ENCODE data around the gene AIFM3.

The AIFM3 gene

DNA sequence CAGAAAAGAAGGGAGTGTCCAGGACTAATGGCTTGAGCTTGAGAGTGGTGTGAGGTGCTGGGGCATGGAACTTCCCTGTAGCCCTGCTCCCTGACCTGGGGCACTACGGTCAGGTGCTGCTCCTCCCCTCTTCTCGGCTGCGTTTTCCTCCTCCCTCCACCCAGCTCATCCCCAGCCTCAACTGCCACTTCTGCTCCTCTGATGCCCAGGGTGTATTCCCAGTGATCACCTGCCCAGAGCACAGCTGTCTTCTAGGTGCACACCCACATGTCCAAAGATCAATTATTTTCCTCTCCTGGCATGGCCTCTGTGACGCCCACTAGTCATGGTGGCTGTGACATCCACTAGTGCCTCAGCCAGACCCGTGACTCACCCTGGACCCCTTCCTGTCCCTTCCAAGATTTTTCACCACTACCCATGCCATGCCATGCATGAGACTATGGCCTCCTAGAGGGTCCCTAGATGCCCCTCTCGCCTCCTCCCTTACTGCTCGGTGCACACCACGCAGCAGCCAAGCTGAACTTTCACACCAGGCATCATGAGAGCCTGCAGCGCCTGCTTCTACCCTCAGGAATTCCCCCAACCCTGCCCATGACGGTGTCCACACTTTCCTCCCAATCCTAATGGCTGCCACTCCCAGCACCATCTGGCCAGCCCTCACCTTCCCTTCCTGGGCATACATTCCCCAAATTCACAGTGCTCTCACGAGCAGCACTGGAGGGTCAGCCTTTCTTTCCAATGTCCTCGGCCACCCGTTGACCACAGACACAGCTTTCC, 49.8 kb downstream of the AIFM3 start:
- H3K36me3 ChIP-seq (ENCODE audit: control insufficient read depth, insufficient read depth, low read length) = no peaks in the 10 kb centered on the region
- no peak overlapping the region for H3K27ac ChIP-seq (ENCODE audit: insufficient read depth, low read length, poor library complexity, severe bottlenecking)
- DNase-seq = no peak
- H3K9me3 ChIP-seq (ENCODE audit: control insufficient read depth, low read length) = no peaks in the 10 kb centered on the region
- H3K4me3 ChIP-seq (ENCODE audit: insufficient read depth, low read depth, low read length, poor library complexity, severe bottlenecking) = no peak overlapping the region
- H3K4me1 ChIP-seq (ENCODE audit: control insufficient read depth, insufficient read depth, low read length, poor library complexity, severe bottlenecking) = peaks cover 9% of the 10 kb centered on the region
- no peaks in the 10 kb centered on the region for H3K27me3 ChIP-seq (replicated peaks; ENCODE audit: control insufficient read depth, insufficient read depth, low read length, poor library complexity, severe bottlenecking)

- no peaks in the 10 kb centered on the region for H3K27me3 ChIP-seq (replicated peaks; ENCODE audit: control insufficient read depth, insufficient read depth, low read length, poor library complexity, severe bottlenecking)
- no peak overlapping the region for H3K4me3 ChIP-seq (ENCODE audit: insufficient read depth, low read depth, low read length, poor library complexity, severe bottlenecking)
- H3K27ac ChIP-seq (ENCODE audit: insufficient read depth, low read length, poor library complexity, severe bottlenecking) = no peak overlapping the region
- peaks cover 9% of the 10 kb centered on the region for H3K4me1 ChIP-seq (ENCODE audit: control insufficient read depth, insufficient read depth, low read length, poor library complexity, severe bottlenecking)
- DNase-seq = no peak
- H3K9me3 ChIP-seq (ENCODE audit: control insufficient read depth, low read length) = no peaks in the 10 kb centered on the region
- H3K36me3 ChIP-seq (ENCODE audit: control insufficient read depth, insufficient read depth, low read length) = no peaks in the 10 kb centered on the region
Observed at GRCh38 chr22:21018314-21018713, 51.3 kb downstream of the AIFM3 start.

DNA sequence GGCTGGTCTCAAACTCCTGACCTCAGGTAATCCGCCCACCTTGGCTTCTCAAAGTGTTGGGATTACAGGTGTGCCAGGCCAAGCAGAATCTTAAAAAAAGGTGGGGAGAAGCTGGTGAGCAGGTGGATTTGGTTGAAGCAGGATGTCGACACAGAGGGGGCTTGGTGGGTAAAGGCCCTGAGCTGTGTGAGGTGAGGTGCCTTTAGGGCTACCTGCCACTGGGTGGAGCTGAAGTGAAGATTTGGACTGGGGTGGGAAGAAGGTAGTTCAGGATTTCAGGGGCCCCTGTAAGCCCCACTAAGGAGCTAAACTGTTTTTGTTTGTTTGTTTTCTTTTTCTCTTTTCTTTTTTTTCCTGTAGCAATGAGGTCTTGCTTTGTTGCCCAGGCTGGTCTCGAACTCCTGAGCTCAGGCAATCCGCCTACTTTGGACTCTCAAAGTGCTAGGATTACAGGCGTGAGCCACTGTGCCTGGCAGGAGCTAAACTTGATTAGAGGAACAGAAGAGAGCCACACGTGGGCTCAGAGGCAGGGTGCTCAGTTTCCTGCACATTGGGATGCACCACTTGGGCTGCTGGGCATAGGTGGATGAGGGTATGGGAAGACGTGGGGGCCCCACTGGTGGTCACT, 53.9 kb downstream of the AIFM3 start:
- DNase-seq = no peak
- peaks cover 4% of the 10 kb centered on the region for H3K4me1 ChIP-seq (ENCODE audit: control insufficient read depth, insufficient read depth, low read length, poor library complexity, severe bottlenecking)
- no peaks in the 10 kb centered on the region for H3K9me3 ChIP-seq (ENCODE audit: control insufficient read depth, low read length)
- no peak overlapping the region for H3K4me3 ChIP-seq (ENCODE audit: insufficient read depth, low read depth, low read length, poor library complexity, severe bottlenecking)
- no peaks in the 10 kb centered on the region for H3K36me3 ChIP-seq (ENCODE audit: control insufficient read depth, insufficient read depth, low read length)
- no peak overlapping the region for H3K27ac ChIP-seq (ENCODE audit: insufficient read depth, low read length, poor library complexity, severe bottlenecking)
- no peaks in the 10 kb centered on the region for H3K27me3 ChIP-seq (replicated peaks; ENCODE audit: control insufficient read depth, insufficient read depth, low read length, poor library complexity, severe bottlenecking)

DNA sequence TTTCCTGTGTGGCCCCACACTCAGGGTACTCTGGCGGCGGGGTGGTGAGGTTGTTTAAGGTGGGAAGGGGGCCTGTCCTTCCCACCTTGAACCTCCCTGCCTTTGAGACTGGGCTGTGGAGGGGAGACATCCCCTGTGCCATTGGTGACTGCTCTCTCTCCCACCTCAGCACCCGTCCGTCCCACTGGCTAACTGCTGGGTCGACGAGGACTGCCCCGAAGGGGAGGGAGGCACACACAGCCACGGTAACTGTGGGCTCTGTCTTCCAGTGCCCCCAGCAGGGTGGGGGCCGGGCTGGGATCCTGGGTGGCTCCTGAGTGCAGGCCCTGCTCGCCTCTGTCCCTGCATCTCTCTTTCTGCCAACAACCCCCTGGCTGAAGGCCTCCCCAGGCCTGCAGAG, 55.5 kb downstream of the AIFM3 start:
- Histone ChIP-seq H3K27ac (ENCODE audit: insufficient read depth, low read length, poor library complexity, severe bottlenecking) (no peak overlapping the region), H3K36me3 (ENCODE audit: control insufficient read depth, insufficient read depth, low read length) (no peaks in the 10 kb centered on the region), H3K27me3 (replicated peaks; ENCODE audit: control insufficient read depth, insufficient read depth, low read length, poor library complexity, severe bottlenecking) (no peaks in the 10 kb centered on the region), H3K4me3 (ENCODE audit: insufficient read depth, low read depth, low read length, poor library complexity, severe bottlenecking) (no peak overlapping the region), H3K4me1 (ENCODE audit: control insufficient read depth, insufficient read depth, low read length, poor library complexity, severe bottlenecking) (peaks cover 4% of the 10 kb centered on the region), H3K9me3 (ENCODE audit: control insufficient read depth, low read length) (no peaks in the 10 kb centered on the region)
- no peak for DNase-seq

GRCh38 chr22:21022955-21023614, 56.0 kb downstream of the AIFM3 start:
- no peak for DNase-seq
- Histone ChIP-seq H3K27ac (ENCODE audit: insufficient read depth, low read length, poor library complexity, severe bottlenecking) (no peak overlapping the region), H3K4me3 (ENCODE audit: insufficient read depth, low read depth, low read length, poor library complexity, severe bottlenecking) (no peak overlapping the region), H3K27me3 (replicated peaks; ENCODE audit: control insufficient read depth, insufficient read depth, low read length, poor library complexity, severe bottlenecking) (no peaks in the 10 kb centered on the region), H3K4me1 (ENCODE audit: control insufficient read depth, insufficient read depth, low read length, poor library complexity, severe bottlenecking) (peaks cover 4% of the 10 kb centered on the region), H3K9me3 (ENCODE audit: control insufficient read depth, low read length) (no peaks in the 10 kb centered on the region), H3K36me3 (ENCODE audit: control insufficient read depth, insufficient read depth, low read length) (no peaks in the 10 kb centered on the region)

DNA sequence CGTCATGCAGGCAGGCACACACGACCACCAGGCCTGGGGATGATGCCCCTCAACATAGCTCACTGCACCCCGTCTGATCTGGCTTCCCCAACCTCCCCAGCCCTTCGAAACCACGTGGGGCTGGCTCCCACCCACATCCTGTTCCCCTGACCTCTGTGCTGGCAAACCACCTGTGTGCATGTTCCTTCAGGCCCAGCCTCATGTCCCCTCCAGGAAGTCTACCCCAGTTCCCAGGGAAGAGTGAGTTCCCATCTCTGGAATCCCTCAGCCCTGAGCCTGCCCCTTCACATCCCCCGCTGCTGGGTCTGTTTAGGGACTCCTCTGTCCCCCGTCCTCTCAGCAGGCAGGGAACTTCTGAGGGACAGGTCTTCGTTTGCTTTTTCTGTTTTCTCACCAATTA, 58.2 kb downstream of the AIFM3 start:
- no peak overlapping the region for H3K27ac ChIP-seq (ENCODE audit: insufficient read depth, low read length, poor library complexity, severe bottlenecking)
- H3K9me3 ChIP-seq (ENCODE audit: control insufficient read depth, low read length) = no peaks in the 10 kb centered on the region
- H3K4me1 ChIP-seq (ENCODE audit: control insufficient read depth, insufficient read depth, low read length, poor library complexity, severe bottlenecking) = peaks cover 4% of the 10 kb centered on the region
- H3K4me3 ChIP-seq (ENCODE audit: insufficient read depth, low read depth, low read length, poor library complexity, severe bottlenecking) = no peak overlapping the region
- no peaks in the 10 kb centered on the region for H3K36me3 ChIP-seq (ENCODE audit: control insufficient read depth, insufficient read depth, low read length)
- no peaks in the 10 kb centered on the region for H3K27me3 ChIP-seq (replicated peaks; ENCODE audit: control insufficient read depth, insufficient read depth, low read length, poor library complexity, severe bottlenecking)
- DNase-seq = no peak

GRCh38 chr22:21025763-21026755, 59.0 kb downstream of the AIFM3 start:
- Histone ChIP-seq H3K36me3 (ENCODE audit: control insufficient read depth, insufficient read depth, low read length) (no peaks in the 10 kb centered on the region), H3K4me3 (ENCODE audit: insufficient read depth, low read depth, low read length, poor library complexity, severe bottlenecking) (no peak overlapping the region), H3K27ac (ENCODE audit: insufficient read depth, low read length, poor library complexity, severe bottlenecking) (no peak overlapping the region), H3K4me1 (ENCODE audit: control insufficient read depth, insufficient read depth, low read length, poor library complexity, severe bottlenecking) (peaks cover 4% of the 10 kb centered on the region), H3K9me3 (ENCODE audit: control insufficient read depth, low read length) (no peaks in the 10 kb centered on the region), H3K27me3 (replicated peaks; ENCODE audit: control insufficient read depth, insufficient read depth, low read length, poor library complexity, severe bottlenecking) (no peaks in the 10 kb centered on the region)
- no peak for DNase-seq

GRCh38 chr22:21026783-21027692, 60.0 kb downstream of the AIFM3 start:
- H3K9me3 ChIP-seq (ENCODE audit: control insufficient read depth, low read length) = no peaks in the 10 kb centered on the region
- no peaks in the 10 kb centered on the region for H3K27me3 ChIP-seq (replicated peaks; ENCODE audit: control insufficient read depth, insufficient read depth, low read length, poor library complexity, severe bottlenecking)
- DNase-seq = no peak
- peaks cover 8% of the 10 kb centered on the region for H3K4me1 ChIP-seq (ENCODE audit: control insufficient read depth, insufficient read depth, low read length, poor library complexity, severe bottlenecking)
- H3K36me3 ChIP-seq (ENCODE audit: control insufficient read depth, insufficient read depth, low read length) = no peaks in the 10 kb centered on the region
- no peak overlapping the region for H3K27ac ChIP-seq (ENCODE audit: insufficient read depth, low read length, poor library complexity, severe bottlenecking)
- H3K4me3 ChIP-seq (ENCODE audit: insufficient read depth, low read depth, low read length, poor library complexity, severe bottlenecking) = no peak overlapping the region

Data from effector memory CD4-positive, alpha-beta T cell (primary cell).